Activated CD4-positive, alpha-beta T cell treated with anti-CD3 and anti-CD28 coated beads, Interleukin-2, amount 10 ng/mL, durations not matched to agents 24 days and 14 days (primary cell): ENCODE results near the gene GOLGA8A. TPM values are rescaled to one million over a fixed set of nuclear protein-coding genes. Genes with fewer than 3 reads are reported as not detected.
"Not testable (repeated sequence)": the region's sequence is repeated elsewhere in the genome, so short reads cannot be mapped to it uniquely, and the experiment has no call there.

ENCODE experiments used
- DNase-seq: peaks from one replicate; pipeline ENCODE4 v3.0.0; 2022
- H3K27ac Mint-ChIP-seq: one replicate; pipeline ENCODE4 v1.8.0; 2022; ENCODE audit warnings: mild to moderate bottlenecking, mixed read lengths
- H3K27me3 Mint-ChIP-seq: one replicate; pipeline ENCODE4 v1.8.0; 2022; ENCODE audit warnings: mixed read lengths
- H3K36me3 Mint-ChIP-seq: one replicate; pipeline ENCODE4 v1.8.0; 2022; ENCODE audit warnings: low read depth, mild to moderate bottlenecking, mixed read lengths
- H3K4me1 Mint-ChIP-seq: one replicate; pipeline ENCODE4 v1.8.0; 2021; ENCODE audit warnings: mixed read lengths
- H3K4me3 Mint-ChIP-seq: one replicate; pipeline ENCODE4 v1.8.0; 2022; ENCODE audit warnings: mild to moderate bottlenecking, moderate library complexity, mixed read lengths
- H3K9me3 Mint-ChIP-seq: one replicate; pipeline ENCODE4 v1.8.0; 2021; ENCODE audit warnings: mixed read lengths
- intact Hi-C: fragments of 100-400 bp; cut with micrococcal nuclease; formaldehyde crosslinking; loops from one replicate; pipeline ENCODE4 v1.15.1; 2023
- total RNA-seq: library from RNA; stranded (reverse); gene quantifications from 2 replicates; pipeline ENCODE4 v1.2.3, GENCODE V29; 2022

Gene GOLGA8A
- total RNA-seq, 1 donor from 2014 or later, result 246 TPM

- not testable (repeated sequence) for H3K4me1 Mint-ChIP-seq
Measured at GRCh38 chr15:34392981-34393380, 44.6 kb downstream of the GOLGA8A start.

GRCh38 chr15:34389594-34390086 lies 48.0 kb downstream of the GOLGA8A start:
- H3K27me3 Mint-ChIP-seq, DNase-seq, H3K27ac Mint-ChIP-seq, H3K36me3 Mint-ChIP-seq, H3K4me1 Mint-ChIP-seq, H3K4me3 Mint-ChIP-seq, H3K9me3 Mint-ChIP-seq, intact Hi-C loops: not testable (repeated sequence)

More at GRCh38 chr15:34392981-34393380, 44.6 kb downstream of the GOLGA8A start:
- peak; percentile 15 for DNase-seq
- H3K27me3 Mint-ChIP-seq, H3K4me3 Mint-ChIP-seq, H3K36me3 Mint-ChIP-seq, H3K9me3 Mint-ChIP-seq, H3K27ac Mint-ChIP-seq, intact Hi-C loops: not testable (repeated sequence)

Other genes with a start within 250 kb of the GOLGA8A start
- gene KATNBL1, start 227.7 kb downstream of the GOLGA8A start, total RNA-seq, result 41.1 and 44.2 TPM in 2 replicates
- 102 and 105 TPM in 2 replicates for gene EMC4, start 212.8 kb downstream of the GOLGA8A start, total RNA-seq
- 18.4 and 19.4 TPM in 2 replicates for gene SLC12A6, start 100.0 kb downstream of the GOLGA8A start, total RNA-seq
- gene NOP10, start 94.7 kb downstream of the GOLGA8A start, total RNA-seq, result 238 and 250 TPM in 2 replicates
- not detected in 2 replicates for gene NUTM1, start 94.5 kb downstream of the GOLGA8A start, total RNA-seq
- 63.9 and 67.3 TPM in 2 replicates for gene LPCAT4, start 70.6 kb downstream of the GOLGA8A start, total RNA-seq
- 210 and 234 TPM in 2 replicates for gene GOLGA8B, start 145.8 kb upstream of the GOLGA8A start, total RNA-seq